IMR-90 (cell line): ENCODE results near the gene AGBL1. TPM values are rescaled to one million over a fixed set of nuclear protein-coding genes. Genes with fewer than 3 reads are reported as not detected.

ENCODE experiments used
- ATAC-seq: fragments of 200-7000 bp; cut with Tn5 transposase; 2 replicates; pipeline ENCODE4 v1.9.1; 2020; ENCODE audit warnings: low read depth, mild to moderate bottlenecking, moderate library complexity
- BruUV-seq: library from RNA; stranded (reverse); fragments of 400-500 nt; replicated peaks from 2 replicates; lab custom pipeline; 2021; lab: Mats Ljungman, UMichigan
- CTCF ChIA-PET: fragments of 300-600 bp; formaldehyde crosslinking; extraction: SDS; loops from one replicate; lab custom pipeline; 2021; ENCODE audit warnings: antibody characterized with exemption; lab: Yijun Ruan, JAX
- POLR2A ChIA-PET: fragments of 300-600 bp; sonication (Branson Sonifier 250); formaldehyde crosslinking; loops from one replicate; lab custom pipeline; 2022; ENCODE audit warnings: antibody characterized with exemption; ENCODE audit not compliant: unreplicated experiment; lab: Charles Lee
- DNase-seq: peaks from one replicate; pipeline ENCODE4 v3.0.0; 2013
- H2AFZ ChIP-seq: replicated peaks from 2 replicates; pipeline ENCODE3; 2013; ENCODE audit warnings: low read length, mild to moderate bottlenecking; ENCODE audit not compliant: poor library complexity
- H2AK5ac ChIP-seq: 2 replicates; pipeline ENCODE4 v1.6.1; 2013; ENCODE audit warnings: low read depth, low read length, inconsistent platforms
- H2AK9ac ChIP-seq: replicated peaks from 2 replicates; pipeline ENCODE3; 2013; ENCODE audit warnings: mild to moderate bottlenecking, low read depth, low read length, moderate library complexity; ENCODE audit not compliant: poor library complexity
- H2BK120ac ChIP-seq: 2 replicates; pipeline ENCODE4 v1.6.1; 2013; ENCODE audit warnings: low read depth, low read length, inconsistent platforms
- H2BK15ac ChIP-seq: 3 replicates; pipeline ENCODE4 v1.6.1; 2013; ENCODE audit warnings: low read depth, low read length, inconsistent platforms
- H2BK20ac ChIP-seq: 2 replicates; pipeline ENCODE4 v1.6.1; 2013; ENCODE audit warnings: low read depth, mild to moderate bottlenecking, inconsistent platforms, low read length, moderate library complexity
- H2BK5ac ChIP-seq: 2 replicates; pipeline ENCODE4 v1.6.1; 2013; ENCODE audit warnings: mild to moderate bottlenecking, low read depth, low read length, inconsistent platforms; ENCODE audit not compliant: poor library complexity, severe bottlenecking
- H3K14ac ChIP-seq: replicated peaks from 2 replicates; pipeline ENCODE4 v1.6.1; 2013; ENCODE audit warnings: low read depth, low read length, inconsistent platforms
- H3K18ac ChIP-seq: 2 replicates; pipeline ENCODE4 v1.6.1; 2013; ENCODE audit warnings: low read depth, low read length, control low read depth
- H3K23ac ChIP-seq: 2 replicates; pipeline ENCODE4 v1.6.1; 2013; ENCODE audit warnings: low read depth, low read length, inconsistent platforms
- H3K27ac ChIP-seq: 2 replicates; pipeline ENCODE4 v1.5.1; 2013; ENCODE audit warnings: mild to moderate bottlenecking, control low read depth, low read length; ENCODE audit not compliant: insufficient read depth
- H3K27me3 ChIP-seq: 2 replicates; pipeline ENCODE4 v1.6.1; 2013; ENCODE audit warnings: low read length; ENCODE audit not compliant: control insufficient read depth, insufficient read depth
- H3K36me3 ChIP-seq: 2 replicates; pipeline ENCODE4 v1.6.1; 2013; ENCODE audit warnings: low read length, mixed read lengths; ENCODE audit not compliant: control insufficient read depth, insufficient read depth
- H3K4ac ChIP-seq: 2 replicates; pipeline ENCODE4 v1.6.1; 2013; ENCODE audit warnings: low read depth, low read length, inconsistent platforms
- H3K4me1 ChIP-seq: 2 replicates; pipeline ENCODE4 v1.6.1; 2013; ENCODE audit warnings: low read length, mixed read lengths; ENCODE audit not compliant: control insufficient read depth, insufficient read depth
- H3K4me2 ChIP-seq: 2 replicates; pipeline ENCODE4 v1.6.1; 2013; ENCODE audit warnings: low read depth, mild to moderate bottlenecking, control low read depth, low read length, moderate library complexity
- H3K4me3 ChIP-seq: 2 replicates; pipeline ENCODE4 v1.5.1; 2013; ENCODE audit warnings: low read depth, mild to moderate bottlenecking, control low read depth, low read length, moderate library complexity; ENCODE audit not compliant: insufficient read depth
- H3K56ac ChIP-seq: 2 replicates; pipeline ENCODE4 v1.6.1; 2013; ENCODE audit warnings: low read length, inconsistent platforms; ENCODE audit not compliant: insufficient read depth; ENCODE audit errors: extremely low read depth
- H3K79me1 ChIP-seq, 2 experiments: 2 replicates each; pipeline ENCODE4 v1.6.1; 2013; ENCODE audit warnings: low read length in 2 of 2, inconsistent platforms in 1 of 2, low read depth in 1 of 2
- H3K9ac ChIP-seq: 2 replicates; pipeline ENCODE4 v1.6.1; 2013; ENCODE audit warnings: low read depth, low read length, control low read depth
- H3K9me1 ChIP-seq: 2 replicates; pipeline ENCODE4 v1.6.1; 2013; ENCODE audit warnings: low read length, inconsistent platforms; ENCODE audit not compliant: insufficient read depth
- H3K9me3 ChIP-seq: 2 replicates; pipeline ENCODE4 v1.6.1; 2013; ENCODE audit warnings: low read length; ENCODE audit not compliant: control insufficient read depth, insufficient read depth
- H4K20me1 ChIP-seq: 2 replicates; pipeline ENCODE4 v1.6.1; 2013; ENCODE audit warnings: low read length, inconsistent platforms; ENCODE audit not compliant: insufficient read depth
- H4K5ac ChIP-seq: 2 replicates; pipeline ENCODE4 v1.6.1; 2013; ENCODE audit warnings: mild to moderate bottlenecking, low read depth, low read length, control low read depth
- H4K8ac ChIP-seq, 2 experiments: 2 replicates each; pipeline ENCODE4 v1.6.1; 2013; ENCODE audit warnings: low read depth in 2 of 2, low read length in 2 of 2, control low read depth in 1 of 2, inconsistent platforms in 1 of 2
- H4K91ac ChIP-seq: 2 replicates; pipeline ENCODE4 v1.6.1; 2013; ENCODE audit warnings: low read depth, low read length, inconsistent platforms; ENCODE audit not compliant: insufficient read depth
- BHLHE40 ChIP-seq: fragments of 150-350 bp; IDR thresholded peaks from 2 replicates; pipeline ENCODE4 v1.6.1; 2016; ENCODE audit warnings: mild to moderate bottlenecking, low read depth, low read length
- CEBPB ChIP-seq: IDR thresholded peaks from 2 replicates; pipeline ENCODE4 v1.6.1; 2012; ENCODE audit warnings: low read depth, low read length, improper control_type of control experiment
- CHD1 ChIP-seq: IDR thresholded peaks from 2 replicates; pipeline ENCODE4 v1.6.1; 2012; ENCODE audit warnings: low read depth, low read length, improper control_type of control experiment
- CTCF ChIP-seq: conservative IDR thresholded peaks from 2 replicates; pipeline ENCODE4 v1.5.1; 2012; ENCODE audit warnings: mild to moderate bottlenecking, low read depth, low read length, improper control_type of control experiment
- ELK1 ChIP-seq: fragments of 150-350 bp; IDR thresholded peaks from 2 replicates; pipeline ENCODE4 v1.6.1; 2016; ENCODE audit warnings: low read depth, mild to moderate bottlenecking, low read length, moderate library complexity, borderline replicate concordance
- FOS ChIP-seq: fragments of 150-350 bp; IDR thresholded peaks from 2 replicates; pipeline ENCODE4 v1.6.1; 2016; ENCODE audit warnings: low read depth, low read length
- MAFK ChIP-seq: IDR thresholded peaks from 2 replicates; pipeline ENCODE4 v1.6.1; 2012; ENCODE audit warnings: low read depth, low read length, improper control_type of control experiment
- MAZ ChIP-seq: IDR thresholded peaks from 2 replicates; pipeline ENCODE4 v1.6.1; 2012; ENCODE audit warnings: low read depth, mild to moderate bottlenecking, low read length, improper control_type of control experiment, moderate library complexity, borderline replicate concordance
- MXI1 ChIP-seq: IDR thresholded peaks from 2 replicates; pipeline ENCODE4 v1.6.1; 2012; ENCODE audit warnings: low read depth, mild to moderate bottlenecking, low read length, moderate library complexity, borderline replicate concordance
- NFE2L2 ChIP-seq: fragments of 150-350 bp; IDR thresholded peaks from 2 replicates; pipeline ENCODE4 v1.6.1; 2016; ENCODE audit warnings: low read depth, mild to moderate bottlenecking, low read length
- POLR2A ChIP-seq: IDR thresholded peaks from 2 replicates; pipeline ENCODE4 v1.6.1; 2012; ENCODE audit warnings: mild to moderate bottlenecking, low read depth, low read length
- RAD21 ChIP-seq: IDR thresholded peaks from 2 replicates; pipeline ENCODE4 v1.6.1; 2012; ENCODE audit warnings: low read length, improper control_type of control experiment
- RCOR1 ChIP-seq: IDR thresholded peaks from 2 replicates; pipeline ENCODE4 v1.6.1; 2012; ENCODE audit warnings: mild to moderate bottlenecking, low read length, improper control_type of control experiment; ENCODE audit not compliant: insufficient replicate concordance
- RFX5 ChIP-seq: IDR thresholded peaks from 2 replicates; pipeline ENCODE4 v1.8.0; 2012; ENCODE audit warnings: low read depth, mild to moderate bottlenecking, low read length, moderate library complexity
- SMC3 ChIP-seq: fragments of 150-350 bp; IDR thresholded peaks from 2 replicates; pipeline ENCODE4 v1.6.1; 2016; ENCODE audit warnings: low read depth, mild to moderate bottlenecking, antibody characterized with exemption, low read length, moderate library complexity
- USF2 ChIP-seq: fragments of 150-350 bp; IDR thresholded peaks from 2 replicates; pipeline ENCODE4 v1.6.1; 2017; ENCODE audit warnings: mild to moderate bottlenecking, antibody characterized with exemption, low read length, low read depth
- whole genome bisulfite sequencing, 2 experiments: methylation state at CpG; one replicate each; pipeline versions ENCODE4 v1.1.5 to v1.1.7; 2013; ENCODE audit warnings: missing lambda C conversion rate in 2 of 2; ENCODE audit not compliant: insufficient read length in 1 of 2; ENCODE audit errors: extremely low coverage in 2 of 2; 5-methylcytosine and 5-hydroxymethylcytosine counted together
- dilution Hi-C: fragments of 300-500 bp; cut with HindIII; formaldehyde crosslinking; loops from one replicate; pipeline ENCODE4 v1.14.3; 2018; ENCODE audit warnings: low sequenced_read_pairs; ENCODE audit not compliant: unreplicated experiment
- in situ Hi-C: fragments of 300-500 bp; cut with MboI; formaldehyde crosslinking; loops from 3 replicates; pipeline ENCODE4 v1.14.3; 2019; ENCODE audit warnings: low sequenced_read_pairs, inconsistent platforms, mixed read lengths
- intact Hi-C: fragments of 100-400 bp; cut with micrococcal nuclease; formaldehyde crosslinking; loops from 2 replicates; pipeline ENCODE4 v1.10.0; 2022
- polyA plus RNA-seq, 3 experiments: library from polyadenylated mRNA; depleted of rRNA; stranded (reverse); fragments of >200 nt; gene quantifications; 2 replicates each; pipeline ENCODE4 v1.2.3, GENCODE V29; 2012; ENCODE audit warnings: low replicate concordance in 1 of 3
- total RNA-seq: library from RNA; depleted of rRNA; stranded (reverse); fragments of >200 nt; gene quantifications from 2 replicates; pipeline ENCODE4 v1.2.3, GENCODE V29; 2012

AGBL1 gene
- total and polyA plus RNA-seq, 2 of the 4 experiments (the other 2 are of a cell fraction): not detected

GRCh38 chr15:86392874-86393273 is 313.2 kb downstream of the AGBL1 start:
- BruUV-seq: no TSS peak
- Histone ChIP-seq H3K79me1 (no peaks in the 10 kb centered on the region), H3K18ac (no peak overlapping the region), H2BK5ac (no peak overlapping the region), H3K36me3 (no peaks in the 10 kb centered on the region), H3K9me1 (no peaks in the 10 kb centered on the region), H2BK15ac (no peak overlapping the region), H4K20me1 (no peaks in the 10 kb centered on the region), H3K4me1 (no peaks in the 10 kb centered on the region), H3K27me3 (no peaks in the 10 kb centered on the region), H3K14ac (no peak overlapping the region), H3K56ac (no peak overlapping the region), H2AK9ac (no peak overlapping the region), H2BK120ac (no peak overlapping the region), H4K5ac (no peak overlapping the region), H3K4me3 (no peak overlapping the region), H3K9me3 (peaks cover 6% of the 10 kb centered on the region), H3K9ac (no peak overlapping the region), H4K8ac (no peak overlapping the region), H2AFZ (no peak overlapping the region), H2BK20ac (no peak overlapping the region), H2AK5ac (no peak overlapping the region), H4K91ac (no peak overlapping the region), H3K27ac (no peak overlapping the region), H3K23ac (no peak overlapping the region), H3K4me2 (no peak overlapping the region), H3K4ac (no peak overlapping the region)
- intact Hi-C loops: no loop called here
- DNase-seq: no peak
- dilution Hi-C loops: no loop called here
- POLR2A ChIA-PET: no interaction called here
- no peak for TF ChIP-seq MAFK
- no peak for TF ChIP-seq RCOR1
- TF ChIP-seq SMC3: no peak
- no peak for TF ChIP-seq BHLHE40
- TF ChIP-seq ELK1: no peak
- TF ChIP-seq MXI1: no peak
- no peak for TF ChIP-seq POLR2A
- TF ChIP-seq CEBPB: no peak
- TF ChIP-seq CHD1: no peak
- no peak for TF ChIP-seq MAZ
- TF ChIP-seq RAD21: no peak
- no peak for TF ChIP-seq CTCF
- TF ChIP-seq RFX5: no peak
- no peak for TF ChIP-seq NFE2L2
- no peak for TF ChIP-seq USF2
- no peak for TF ChIP-seq FOS
- CTCF ChIA-PET: interaction anchor here (0.6 kb wide), 1 partner anchor 10 kb away, joined by 3 read pairs; no protein-coding TSS in a partner anchor
- no peak for ATAC-seq
- 20% methylated on average over 1 of the region's 2 CpGs; no CpG with 5 or more reads in 1 of the 2 experiments for WGBS, 2 experiments
- in situ Hi-C loops: no loop called here
